ENCODE data around the gene CDH23. TPM values are rescaled to one million over a fixed set of nuclear protein-coding genes. Genes with fewer than 3 reads are reported as not detected.

Gene CDH23
- total RNA-seq, 2 experiments from 2014 or later, result 0.16 to 0.61 TPM

DNA sequence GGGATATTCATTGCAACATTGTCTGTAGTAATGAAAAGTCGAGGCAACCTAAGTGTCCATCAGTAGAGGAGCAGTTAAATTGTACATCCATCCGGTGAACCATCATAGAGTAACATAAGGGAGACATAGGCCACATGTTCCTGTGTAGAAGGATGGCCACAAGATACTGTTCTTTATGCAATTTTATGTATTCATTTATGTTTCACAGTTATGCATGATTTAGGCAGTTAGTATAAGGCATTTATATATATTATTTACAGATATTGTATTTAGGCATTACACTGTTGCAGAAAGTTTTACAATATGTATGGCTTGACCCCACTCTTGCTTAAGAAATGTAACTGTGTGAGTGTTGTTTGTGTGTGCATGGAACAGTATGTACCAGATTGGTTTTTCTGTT lies 36.0 kb upstream of the CDH23 start:
- H3K36me3 Mint-ChIP-seq, result no peaks in the 10 kb centered on the region
- H3K4me1 Mint-ChIP-seq, result peaks cover 13% of the 10 kb centered on the region
- H3K9me3 Mint-ChIP-seq (ENCODE audit: low read depth), result no peaks in the 10 kb centered on the region
- H3K4me3 Mint-ChIP-seq, result no peak overlapping the region
- no peak overlapping the region for H3K27ac Mint-ChIP-seq
- ATAC-seq (no peak), DNase-seq (no peak)
- no peaks in the 10 kb centered on the region for H3K27me3 Mint-ChIP-seq
- CTCF ChIA-PET, result interaction anchor here (1.2 kb wide), 1 partner anchor 23 kb away, joined by 4 read pairs; no protein-coding TSS in a partner anchor

DNA sequence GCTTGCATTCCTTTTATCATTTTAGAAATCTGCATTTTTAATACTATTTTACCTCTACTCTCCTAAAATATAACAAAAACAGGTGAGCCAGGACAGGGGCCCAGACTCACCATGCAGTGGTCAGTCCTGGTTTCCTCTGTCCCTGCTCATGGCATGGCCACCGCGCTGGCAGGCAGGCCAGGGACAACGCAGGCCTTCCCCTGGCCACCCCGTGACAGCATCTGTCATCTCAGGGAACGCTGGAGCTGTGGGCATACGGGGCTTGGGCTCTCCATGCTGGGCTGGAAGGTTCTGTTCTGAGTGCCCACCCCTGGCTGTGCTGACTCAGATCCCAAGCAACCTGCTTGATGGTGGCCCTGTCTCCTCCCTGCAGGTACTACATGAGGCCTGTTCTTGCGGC lies 35.1 kb upstream of the CDH23 start:
- CTCF ChIA-PET, result interaction anchor here (1.2 kb wide), 1 partner anchor 22 kb away, joined by 4 read pairs; no protein-coding TSS in a partner anchor
- Mint-ChIP-seq H3K27ac (no peak overlapping the region), H3K4me3 (no peak overlapping the region), H3K4me1 (peaks cover 13% of the 10 kb centered on the region), H3K27me3 (no peaks in the 10 kb centered on the region), H3K36me3 (no peaks in the 10 kb centered on the region), H3K9me3 (ENCODE audit: low read depth) (no peaks in the 10 kb centered on the region)
- DNase-seq (no peak), ATAC-seq (no peak)

DNA sequence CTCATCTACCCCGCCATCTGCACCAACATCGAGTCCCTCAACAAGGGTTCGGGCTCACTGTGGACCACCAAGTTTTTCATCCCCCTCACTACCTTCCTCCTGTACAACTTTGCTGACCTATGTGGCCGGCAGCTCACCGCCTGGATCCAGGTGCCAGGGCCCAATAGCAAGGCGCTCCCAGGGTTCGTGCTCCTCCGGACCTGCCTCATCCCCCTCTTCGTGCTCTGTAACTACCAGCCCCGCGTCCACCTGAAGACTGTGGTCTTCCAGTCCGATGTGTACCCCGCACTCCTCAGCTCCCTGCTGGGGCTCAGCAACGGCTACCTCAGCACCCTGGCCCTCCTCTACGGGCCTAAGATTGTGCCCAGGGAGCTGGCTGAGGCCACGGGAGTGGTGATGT lies 34.6 kb upstream of the CDH23 start:
- no peak overlapping the region for H3K27ac Mint-ChIP-seq
- CTCF ChIA-PET, result no interaction called here
- DNase-seq (no peak), ATAC-seq (no peak)
- no peaks in the 10 kb centered on the region for H3K27me3 Mint-ChIP-seq
- H3K36me3 Mint-ChIP-seq, result no peaks in the 10 kb centered on the region
- H3K4me3 Mint-ChIP-seq, result no peak overlapping the region
- no peaks in the 10 kb centered on the region for H3K9me3 Mint-ChIP-seq (ENCODE audit: low read depth)
- peaks cover 16% of the 10 kb centered on the region for H3K4me1 Mint-ChIP-seq

DNA sequence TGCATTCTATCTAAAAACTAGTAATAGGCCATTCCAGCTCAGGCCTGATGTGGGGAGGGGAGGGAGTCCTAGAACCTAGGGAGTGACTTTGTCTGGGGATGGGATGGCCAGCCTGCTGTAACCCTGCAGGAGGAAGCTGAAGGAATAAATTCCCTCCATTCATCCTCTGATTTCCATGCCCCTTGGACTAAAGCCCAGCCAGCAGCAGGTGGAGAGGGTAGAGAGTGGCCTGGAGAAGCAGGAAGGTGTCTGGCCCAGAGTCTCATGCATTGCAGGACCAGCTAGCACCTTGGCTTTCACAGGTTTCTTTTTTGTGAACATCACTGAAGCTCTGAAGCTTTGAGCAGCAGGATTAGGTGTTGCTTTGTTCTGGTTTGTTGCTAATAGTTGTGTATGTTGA lies 32.8 kb upstream of the CDH23 start:
- Mint-ChIP-seq H3K36me3 (no peaks in the 10 kb centered on the region), H3K27ac (no peak overlapping the region), H3K4me3 (no peak overlapping the region), H3K27me3 (no peaks in the 10 kb centered on the region), H3K9me3 (ENCODE audit: low read depth) (no peaks in the 10 kb centered on the region), H3K4me1 (peaks cover 18% of the 10 kb centered on the region)
- CTCF ChIA-PET, result interaction anchor here (0.8 to 1.1 kb wide), 2 partner anchors 12 to 20 kb away, joined by 3 to 4 read pairs; no protein-coding TSS in a partner anchor
- ATAC-seq (no peak), DNase-seq (no peak)

DNA sequence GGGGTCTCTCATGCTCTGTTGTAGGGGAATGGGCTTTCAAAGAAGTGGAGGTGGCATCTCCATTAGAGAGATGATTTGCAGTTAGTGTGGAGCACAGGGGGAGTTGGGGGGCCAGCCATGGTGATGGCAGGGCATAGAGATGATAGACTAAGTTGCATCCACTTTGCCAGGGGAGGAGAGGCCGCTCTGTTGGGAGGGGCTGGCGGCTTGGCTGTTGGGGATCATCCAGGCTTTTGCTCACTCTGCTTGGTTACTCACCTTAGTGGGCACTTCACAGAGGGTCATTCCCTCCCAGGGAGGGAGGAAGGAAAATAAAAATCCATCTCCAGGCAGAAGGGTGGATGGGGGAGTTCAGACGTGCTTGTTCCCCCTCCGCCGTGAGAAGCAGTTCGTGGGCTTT lies 31.4 kb upstream of the CDH23 start:
- CTCF ChIA-PET, result interaction anchor here (1.5 to 2.2 kb wide), 2 partner anchors 11 to 19 kb away, joined by 5 to 10 read pairs; no protein-coding TSS in a partner anchor
- Mint-ChIP-seq H3K36me3 (no peaks in the 10 kb centered on the region), H3K27me3 (no peaks in the 10 kb centered on the region)

DNA sequence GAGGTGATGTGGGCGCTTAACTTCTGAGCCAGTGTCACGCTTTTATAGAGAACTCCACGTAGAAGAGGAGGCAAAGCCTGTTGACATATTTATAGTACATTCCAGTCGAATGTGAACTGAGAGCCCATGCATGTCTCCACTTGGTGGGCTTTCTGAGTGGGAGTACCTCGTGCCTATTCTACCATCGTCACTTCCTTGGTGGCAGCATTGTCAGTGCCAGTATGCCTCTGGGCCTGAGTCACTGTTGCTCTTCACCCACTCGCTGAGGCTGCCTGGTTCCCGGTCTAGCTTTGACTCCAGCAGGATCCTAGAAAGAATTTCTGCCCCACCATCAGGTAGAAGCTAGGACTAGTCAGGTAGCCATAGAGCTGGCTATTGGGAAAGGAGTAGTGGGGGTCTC lies 30.0 kb upstream of the CDH23 start:
- peaks cover 2% of the 10 kb centered on the region for H3K27me3 Mint-ChIP-seq
- H3K27ac Mint-ChIP-seq, result no peak overlapping the region
- DNase-seq (no peak), ATAC-seq (no peak)
- no peaks in the 10 kb centered on the region for H3K36me3 Mint-ChIP-seq
- no peak overlapping the region for H3K4me3 Mint-ChIP-seq
- CTCF ChIA-PET, result interaction anchor here (2.2 kb wide), 1 partner anchor 10 kb away, joined by 5 read pairs; no protein-coding TSS in a partner anchor
- no peaks in the 10 kb centered on the region for H3K9me3 Mint-ChIP-seq (ENCODE audit: low read depth)
- H3K4me1 Mint-ChIP-seq, result peaks cover 19% of the 10 kb centered on the region

More for the DNA sequence above, 31.4 kb upstream of the CDH23 start:
- Mint-ChIP-seq H3K4me1 (peaks cover 18% of the 10 kb centered on the region), H3K4me3 (no peak overlapping the region), H3K27ac (no peak overlapping the region), H3K9me3 (ENCODE audit: low read depth) (no peaks in the 10 kb centered on the region)
- DNase-seq, result no peak
- no peak for ATAC-seq

DNA sequence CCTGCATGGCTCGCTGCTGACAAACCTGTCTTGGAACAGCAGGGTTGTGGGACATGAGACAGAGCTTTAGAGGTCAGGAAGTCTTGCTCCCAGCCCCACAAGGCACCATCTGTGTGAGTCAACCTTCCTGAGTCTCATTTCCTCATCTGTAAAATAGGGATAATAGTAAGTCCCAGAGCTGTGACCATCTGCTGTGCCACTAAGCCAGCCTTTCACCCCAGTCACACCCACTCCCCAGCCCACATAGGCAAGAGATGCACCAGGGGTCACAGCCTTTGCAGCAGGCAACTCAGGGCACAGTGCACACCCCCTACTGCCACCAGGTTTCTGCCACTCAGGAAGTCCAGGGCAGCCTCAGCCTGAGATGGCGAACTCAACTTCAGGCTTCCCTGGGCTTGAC lies 29.4 kb upstream of the CDH23 start:
- Mint-ChIP-seq H3K9me3 (ENCODE audit: low read depth) (no peaks in the 10 kb centered on the region), H3K27me3 (peaks cover 2% of the 10 kb centered on the region), H3K27ac (no peak overlapping the region), H3K36me3 (no peaks in the 10 kb centered on the region), H3K4me3 (no peak overlapping the region), H3K4me1 (peaks cover 22% of the 10 kb centered on the region)
- ATAC-seq (no peak), DNase-seq (no peak)
- CTCF ChIA-PET, result interaction anchor here (1.7 kb wide), 1 partner anchor 9 kb away, joined by 4 read pairs; no protein-coding TSS in a partner anchor

DNA sequence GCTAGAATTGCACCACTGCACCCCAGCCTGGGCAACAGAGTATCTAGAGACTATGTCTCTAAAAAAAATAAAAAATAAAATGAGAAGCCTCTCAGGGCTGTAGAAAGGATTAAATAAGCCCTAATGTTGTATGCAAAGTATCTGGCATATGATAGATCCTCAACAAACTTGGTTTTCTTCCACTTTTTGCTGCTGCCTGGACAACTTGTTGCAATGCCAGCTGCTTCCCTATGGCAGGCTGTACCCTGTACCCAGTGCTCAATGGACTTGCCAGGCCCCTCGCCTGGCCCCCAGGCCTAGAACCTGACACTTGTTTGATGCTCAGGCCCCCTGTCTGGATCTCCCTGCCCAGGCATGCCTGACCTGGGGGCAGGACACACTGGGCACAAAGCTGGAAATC lies 28.5 kb upstream of the CDH23 start:
- no peak for ATAC-seq
- H3K4me1 Mint-ChIP-seq, result peaks cover 22% of the 10 kb centered on the region
- DNase-seq, result no peak
- H3K27me3 Mint-ChIP-seq, result peaks cover 2% of the 10 kb centered on the region
- no peak overlapping the region for H3K4me3 Mint-ChIP-seq
- H3K27ac Mint-ChIP-seq, result no peak overlapping the region
- H3K36me3 Mint-ChIP-seq, result no peaks in the 10 kb centered on the region
- CTCF ChIA-PET, result interaction anchor here (1.7 kb wide), 1 partner anchor 8 kb away, joined by 4 read pairs; no protein-coding TSS in a partner anchor
- no peaks in the 10 kb centered on the region for H3K9me3 Mint-ChIP-seq (ENCODE audit: low read depth)

DNA sequence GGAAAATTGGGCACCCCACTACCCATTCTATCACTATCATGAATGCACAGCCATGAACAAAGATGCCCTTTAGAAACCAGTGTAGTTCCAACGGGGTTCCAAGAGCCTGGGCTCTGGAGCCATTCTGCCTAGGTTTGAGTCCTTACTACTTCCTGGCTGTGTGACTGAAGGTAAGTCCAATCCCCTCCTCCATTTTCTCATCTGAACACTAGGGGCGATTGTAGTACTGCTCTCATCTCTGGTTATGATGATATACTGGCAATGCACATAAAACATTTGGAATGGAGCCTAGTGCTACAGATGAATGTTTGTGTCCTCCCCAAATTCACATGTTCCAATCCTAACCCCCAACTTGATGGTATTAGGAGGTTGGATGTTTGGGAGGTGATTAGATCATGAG lies 28.1 kb upstream of the CDH23 start:
- Mint-ChIP-seq H3K36me3 (no peaks in the 10 kb centered on the region), H3K27ac (no peak overlapping the region), H3K9me3 (ENCODE audit: low read depth) (no peaks in the 10 kb centered on the region), H3K4me3 (no peak overlapping the region), H3K4me1 (peaks cover 22% of the 10 kb centered on the region), H3K27me3 (peaks cover 2% of the 10 kb centered on the region)
- ATAC-seq, result no peak
- CTCF ChIA-PET, result interaction anchor here (1.7 to 2.6 kb wide), 2 partner anchors 8 to 15 kb away, joined by 4 to 6 read pairs; no protein-coding TSS in a partner anchor
- DNase-seq, result no peak

DNA sequence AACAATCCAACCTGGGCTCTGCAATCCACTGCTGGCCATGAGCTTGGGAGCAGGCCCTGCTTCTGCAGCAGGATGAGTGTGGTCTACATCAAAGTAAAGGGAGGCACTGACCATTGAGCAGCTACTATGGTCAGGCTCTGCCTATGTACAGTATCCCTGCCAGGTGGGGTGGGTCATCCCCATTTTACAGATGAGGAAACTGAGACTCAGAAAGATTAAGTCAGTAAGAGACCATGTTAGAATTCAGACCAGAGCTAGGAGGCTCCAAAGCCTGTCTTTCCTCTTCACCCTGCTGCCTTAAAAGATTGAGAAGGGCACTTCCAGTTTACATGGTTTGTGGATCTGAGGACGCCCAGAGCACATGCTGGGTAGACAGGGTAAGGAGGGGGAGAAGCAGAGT lies 27.1 kb upstream of the CDH23 start:
- DNase-seq, result no peak
- Mint-ChIP-seq H3K9me3 (ENCODE audit: low read depth) (no peaks in the 10 kb centered on the region), H3K4me1 (peaks cover 17% of the 10 kb centered on the region), H3K27me3 (peaks cover 2% of the 10 kb centered on the region), H3K4me3 (no peak overlapping the region), H3K27ac (no peak overlapping the region), H3K36me3 (no peaks in the 10 kb centered on the region)
- CTCF ChIA-PET, result interaction anchor here (2.6 kb wide), 1 partner anchor 14 kb away, joined by 6 read pairs; no protein-coding TSS in a partner anchor
- ATAC-seq, result no peak

DNA sequence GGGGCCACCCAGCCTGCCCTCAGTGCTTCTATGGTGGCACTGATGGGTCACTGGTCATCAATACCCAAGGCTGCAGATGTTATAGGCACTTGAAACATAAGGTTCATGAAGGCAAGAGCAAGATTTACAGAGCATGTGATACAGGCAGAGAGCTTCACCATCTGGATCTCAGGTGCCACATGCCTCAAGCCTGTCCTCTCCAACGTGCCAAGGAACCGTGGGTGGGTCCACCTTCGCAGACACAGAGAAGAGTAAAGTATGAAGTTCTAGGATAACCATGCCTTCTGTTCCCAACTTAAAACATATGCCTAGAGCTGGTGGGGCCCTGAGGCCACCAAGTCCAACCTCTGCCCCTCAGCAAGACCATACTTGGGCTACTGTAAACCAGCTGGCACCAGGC lies 26.7 kb upstream of the CDH23 start:
- CTCF ChIA-PET, result interaction anchor here (0.7 to 2.6 kb wide), 2 partner anchors 14 to 47 kb away, joined by 3 to 6 read pairs; no protein-coding TSS in a partner anchor

DNA sequence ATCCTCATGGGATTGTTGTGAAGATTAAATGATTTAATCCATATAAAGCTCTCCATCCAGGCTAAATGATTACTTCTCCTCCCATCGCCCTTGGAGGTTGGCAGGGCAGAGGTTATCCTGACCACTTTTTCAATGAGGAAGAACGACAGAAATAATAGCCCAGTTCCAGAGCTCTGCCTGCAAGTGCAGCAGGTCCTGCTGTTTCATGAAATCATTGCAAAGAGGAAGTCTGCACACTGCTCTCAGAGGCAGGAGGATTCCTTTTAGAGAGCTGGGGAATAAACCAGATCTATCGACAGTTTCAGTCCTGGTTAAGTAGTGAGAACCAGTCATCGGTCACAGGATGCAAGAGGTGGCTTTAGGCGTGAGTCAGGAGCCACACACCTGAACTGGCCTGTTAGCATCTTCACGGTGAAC lies 25.0 kb upstream of the CDH23 start:
- Mint-ChIP-seq H3K4me3 (no peak overlapping the region), H3K4me1 (peaks cover 17% of the 10 kb centered on the region), H3K27me3 (peaks cover 2% of the 10 kb centered on the region), H3K27ac (no peak overlapping the region), H3K36me3 (no peaks in the 10 kb centered on the region), H3K9me3 (ENCODE audit: low read depth) (no peaks in the 10 kb centered on the region)
- CTCF ChIA-PET, result interaction anchor here (1.1 to 5.4 kb wide), 2 partner anchors 13 to 18 kb away, joined by 3 to 33 read pairs; no protein-coding TSS in a partner anchor
- DNase-seq, result no peak
- no peak for ATAC-seq

More for the DNA sequence above, 26.7 kb upstream of the CDH23 start:
- DNase-seq (no peak), ATAC-seq (no peak)
- Mint-ChIP-seq H3K4me3 (no peak overlapping the region), H3K27me3 (peaks cover 2% of the 10 kb centered on the region), H3K27ac (no peak overlapping the region), H3K9me3 (ENCODE audit: low read depth) (no peaks in the 10 kb centered on the region), H3K4me1 (peaks cover 12% of the 10 kb centered on the region), H3K36me3 (no peaks in the 10 kb centered on the region)

DNA sequence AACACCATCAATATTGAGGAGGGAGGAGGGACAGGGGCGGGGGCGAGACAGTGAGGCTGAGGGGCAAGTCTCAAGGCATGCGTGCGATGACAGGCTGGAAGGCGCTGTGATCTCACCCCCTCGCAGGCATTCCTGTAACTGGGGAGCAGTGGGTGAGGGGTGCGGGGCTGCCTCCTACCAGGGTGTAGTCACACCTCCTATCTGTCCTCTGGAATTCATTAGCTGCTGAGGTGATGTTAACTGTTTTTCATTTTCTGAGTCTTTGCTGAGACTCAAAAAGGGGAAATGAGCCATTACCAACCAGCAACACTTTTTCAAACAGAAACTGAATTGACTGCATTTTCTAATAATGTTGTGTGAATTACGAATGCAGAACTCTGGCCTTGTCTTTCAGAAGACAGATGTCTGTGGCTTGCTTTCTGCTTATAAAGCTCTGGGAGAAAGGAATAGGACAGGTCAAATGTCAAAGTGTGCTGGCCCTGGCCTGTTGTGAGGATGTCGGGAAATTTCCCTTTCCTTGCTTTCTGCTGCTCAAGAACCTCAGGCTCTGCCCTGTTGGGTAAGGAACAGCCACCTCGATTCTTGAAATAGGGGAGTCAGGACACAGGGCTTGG lies 23.7 kb upstream of the CDH23 start:
- Mint-ChIP-seq H3K36me3 (no peaks in the 10 kb centered on the region), H3K27ac (no peak overlapping the region), H3K4me1 (peaks cover 19% of the 10 kb centered on the region), H3K4me3 (no peak overlapping the region), H3K9me3 (ENCODE audit: low read depth) (no peaks in the 10 kb centered on the region), H3K27me3 (peaks cover 2% of the 10 kb centered on the region)
- CTCF ChIA-PET, result interaction anchor here (0.9 to 5.4 kb wide), 2 partner anchors 9 to 11 kb away, joined by 4 to 33 read pairs; no protein-coding TSS in a partner anchor
- ATAC-seq (no peak), DNase-seq (no peak)
